Neuron (in vitro differentiated cells): ENCODE measurements around the gene ETV4.

Experiments used
- H2AFZ ChIP-seq: one replicate; pipeline ENCODE4 v1.6.1; 2013; ENCODE audit warnings: low read depth, mild to moderate bottlenecking, inconsistent platforms, low read length, moderate library complexity
- H3K27me3 ChIP-seq: one replicate; pipeline ENCODE4 v1.6.1; 2013; ENCODE audit warnings: low read length; ENCODE audit not compliant: insufficient read depth
- H3K36me3 ChIP-seq: one replicate; pipeline ENCODE4 v1.6.1; 2013; ENCODE audit warnings: low read length; ENCODE audit not compliant: insufficient read depth
- H3K4me1 ChIP-seq: one replicate; pipeline ENCODE4 v1.6.1; 2013; ENCODE audit warnings: low read length; ENCODE audit not compliant: insufficient read depth
- H3K4me3 ChIP-seq: 2 replicates; pipeline ENCODE4 v1.5.1; 2013; ENCODE audit warnings: mild to moderate bottlenecking, low read length, moderate library complexity
- H3K9me3 ChIP-seq: one replicate; pipeline ENCODE4 v1.6.1; 2013; ENCODE audit warnings: low read length

Gene ETV4

DNA sequence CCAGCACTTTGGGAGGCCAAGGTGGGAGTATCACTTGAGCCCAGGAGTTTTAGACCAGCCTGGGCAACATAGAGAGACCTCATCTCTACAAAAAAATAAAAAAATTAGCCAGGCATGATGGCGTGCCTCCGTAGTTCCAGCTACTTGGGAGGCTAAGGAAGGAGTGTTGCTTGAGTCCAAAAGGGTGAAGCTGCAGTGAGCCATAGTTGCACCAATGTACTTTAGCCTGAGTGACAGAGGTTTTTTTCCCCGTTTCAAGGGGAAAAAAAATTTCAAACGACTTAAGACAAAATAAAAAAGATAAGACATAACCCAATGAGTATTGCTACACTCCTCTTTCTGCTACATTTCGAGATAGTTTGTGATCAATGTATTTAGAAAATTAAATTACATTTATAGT is 55.5 kb downstream of the ETV4 start:
- H3K9me3 ChIP-seq = no peaks in the 10 kb centered on the region
- H3K27me3 ChIP-seq = no peaks in the 10 kb centered on the region
- no peaks in the 10 kb centered on the region for H3K4me1 ChIP-seq
- H3K36me3 ChIP-seq = peaks cover 48% of the 10 kb centered on the region
- H2AFZ ChIP-seq = no peak overlapping the region
- H3K4me3 ChIP-seq = no peak overlapping the region

- Histone ChIP-seq H3K4me3 (peak within 1 kb of the TSS; percentile 90), H3K4me1 (peaks cover 11% of the 10 kb centered on the region), H3K36me3 (no peaks in the 10 kb centered on the region), H3K27me3 (no peaks in the 10 kb centered on the region), H2AFZ (peak within 1 kb of the TSS; percentile 78), H3K9me3 (no peaks in the 10 kb centered on the region)
Measured at GRCh38 chr17:43483674-43484551, 62.2 kb downstream of the ETV4 start, which contains the start of gene DHX8. Gene DHX8, plus strand, starts transcription at chr17:43483975. Its CDS starts 63 bp downstream, at chr17:43484038.

GRCh38 chr17:43482103-43483012 is 63.8 kb downstream of the ETV4 start:
- Histone ChIP-seq H3K9me3 (no peaks in the 10 kb centered on the region), H3K36me3 (no peaks in the 10 kb centered on the region), H3K4me1 (peaks cover 21% of the 10 kb centered on the region), H3K4me3 (no peak overlapping the region), H2AFZ (no peak overlapping the region), H3K27me3 (no peaks in the 10 kb centered on the region)

GRCh38 chr17:43479948-43480347 is 66.2 kb downstream of the ETV4 start:
- H3K27me3 ChIP-seq = no peaks in the 10 kb centered on the region
- H3K9me3 ChIP-seq = no peaks in the 10 kb centered on the region
- H3K4me1 ChIP-seq = peaks cover 15% of the 10 kb centered on the region

More at GRCh38 chr17:43479948-43480347, 66.2 kb downstream of the ETV4 start:
- Histone ChIP-seq H3K36me3 (no peaks in the 10 kb centered on the region), H2AFZ (no peak overlapping the region), H3K4me3 (no peak overlapping the region)
